MCF 10A (cell line): ENCODE data around the gene C8B. TPM values are rescaled to one million over a fixed set of nuclear protein-coding genes. Genes with fewer than 3 reads are reported as not detected.

Experiments
- BruUV-seq: library from RNA; stranded (reverse); fragments of 400-500 nt; replicated peaks from 2 replicates; lab custom pipeline; 2021; lab: Mats Ljungman, UMichigan
- CTCF ChIA-PET: fragments of 300-600 bp; sonication (Branson Sonifier 250); formaldehyde crosslinking; extraction: SDS; loops from one replicate; lab custom pipeline; 2021; ENCODE audit warnings: antibody characterized with exemption, inconsistent platforms; lab: Yijun Ruan, JAX
- POLR2A ChIA-PET: fragments of 300-600, 350-650 bp; sonication (Branson Sonifier 250); formaldehyde crosslinking; extraction: SDS; loops from one replicate; lab custom pipeline; 2020; ENCODE audit warnings: antibody characterized with exemption, inconsistent platforms; lab: Yijun Ruan, JAX
- DNase-seq: peaks from one replicate; pipeline ENCODE4 v3.0.0-alpha.2; 2018; ENCODE audit not compliant: unreplicated experiment
- H3K27ac Mint-ChIP-seq: one replicate; pipeline ENCODE4 v1.8.0; 2022; ENCODE audit warnings: mild to moderate bottlenecking, low read depth, mixed read lengths; ENCODE audit not compliant: unreplicated experiment
- H3K27me3 Mint-ChIP-seq: one replicate; pipeline ENCODE4 v1.8.0; 2022; ENCODE audit warnings: mixed read lengths; ENCODE audit not compliant: insufficient read depth, unreplicated experiment
- H3K36me3 Mint-ChIP-seq: one replicate; pipeline ENCODE4 v1.8.0; 2022; ENCODE audit warnings: mild to moderate bottlenecking, moderate library complexity, mixed read lengths; ENCODE audit not compliant: insufficient read depth, unreplicated experiment
- H3K4me1 Mint-ChIP-seq: one replicate; pipeline ENCODE4 v1.8.0; 2022; ENCODE audit warnings: mixed read lengths; ENCODE audit not compliant: insufficient read depth, unreplicated experiment
- H3K4me3 Mint-ChIP-seq: one replicate; pipeline ENCODE4 v1.8.0; 2022; ENCODE audit warnings: mild to moderate bottlenecking, moderate library complexity, mixed read lengths; ENCODE audit not compliant: unreplicated experiment
- H3K9me3 Mint-ChIP-seq: one replicate; pipeline ENCODE4 v1.8.0; 2022; ENCODE audit warnings: mixed read lengths; ENCODE audit not compliant: unreplicated experiment
- CTCF ChIP-seq: fragments of 200-600 bp; IDR thresholded peaks from one replicate; pipeline ENCODE4 v1.8.0; 2022; ENCODE audit warnings: antibody characterized with exemption, mild to moderate bottlenecking; ENCODE audit not compliant: unreplicated experiment
- intact Hi-C: fragments of 100-400 bp; cut with micrococcal nuclease; formaldehyde crosslinking; loops from 2 replicates; pipeline ENCODE4 v1.14.1; 2022
- total RNA-seq: library from RNA; stranded (reverse); gene quantifications from 2 replicates; pipeline ENCODE4 v1.2.3, GENCODE V29; 2022

Gene C8B
- total RNA-seq, 1 experiment from 2014 or later = not detected

- ChIA-PET CTCF (interaction anchor here (0.6 kb wide), 1 partner anchor 1900 kb away, joined by 3 read pairs; no protein-coding TSS in a partner anchor), POLR2A (interaction anchor here (0.6 to 0.7 kb wide), 2 partner anchors 407 to 459 kb away, joined by 3 read pairs; no protein-coding TSS in a partner anchor)
- intact Hi-C loops = no loop called here
- TF ChIP-seq CTCF = no peak
- no peaks in the 10 kb centered on the region for H3K27me3 Mint-ChIP-seq
- no peaks in the 10 kb centered on the region for H3K36me3 Mint-ChIP-seq
- H3K4me1 Mint-ChIP-seq = no peaks in the 10 kb centered on the region
- no peak for DNase-seq
- peaks cover 7% of the 10 kb centered on the region for H3K9me3 Mint-ChIP-seq
- no peak overlapping the region for H3K27ac Mint-ChIP-seq
- no TSS peak for BruUV-seq
- no peak overlapping the region for H3K4me3 Mint-ChIP-seq
Measured at GRCh38 chr1:56948403-56949023, 17.3 kb downstream of the C8B start.

GRCh38 chr1:56940039-56940438 is 25.8 kb downstream of the C8B start:
- CTCF ChIA-PET = no interaction called here
- BruUV-seq = no TSS peak
- TF ChIP-seq CTCF = no peak
- Mint-ChIP-seq H3K36me3 (no peaks in the 10 kb centered on the region), H3K4me1 (no peaks in the 10 kb centered on the region), H3K4me3 (no peak overlapping the region), H3K27ac (no peak overlapping the region), H3K9me3 (peaks cover 6% of the 10 kb centered on the region), H3K27me3 (peaks cover 8% of the 10 kb centered on the region)
- DNase-seq = no peak
- intact Hi-C loops = no loop called here
- POLR2A ChIA-PET = no interaction called here

- BruUV-seq = no TSS peak
Measured at GRCh38 chr1:56939209-56939608, 26.6 kb downstream of the C8B start.

GRCh38 chr1:56938646-56939045 is 27.2 kb downstream of the C8B start:
- ChIA-PET POLR2A (no interaction called here), CTCF (no interaction called here)

More at GRCh38 chr1:56939209-56939608, 26.6 kb downstream of the C8B start:
- intact Hi-C loops = no loop called here
- peaks cover 11% of the 10 kb centered on the region for H3K27me3 Mint-ChIP-seq
- no peaks in the 10 kb centered on the region for H3K4me1 Mint-ChIP-seq
- no peaks in the 10 kb centered on the region for H3K36me3 Mint-ChIP-seq
- H3K9me3 Mint-ChIP-seq = peaks cover 7% of the 10 kb centered on the region
- no peak for DNase-seq
- CTCF ChIA-PET = no interaction called here
- POLR2A ChIA-PET = no interaction called here
- no peak for TF ChIP-seq CTCF
- no peak overlapping the region for H3K27ac Mint-ChIP-seq
- no peak overlapping the region for H3K4me3 Mint-ChIP-seq

More at GRCh38 chr1:56938646-56939045, 27.2 kb downstream of the C8B start:
- Mint-ChIP-seq H3K4me3 (no peak overlapping the region), H3K36me3 (no peaks in the 10 kb centered on the region), H3K27ac (no peak overlapping the region), H3K9me3 (peaks cover 7% of the 10 kb centered on the region), H3K4me1 (no peaks in the 10 kb centered on the region), H3K27me3 (peaks cover 11% of the 10 kb centered on the region)
- intact Hi-C loops = no loop called here
- no TSS peak for BruUV-seq
- DNase-seq = no peak
- TF ChIP-seq CTCF = no peak
